ENCODE measurements around the gene GNB1.

Gene GNB1

GRCh38 chr1:1833456-1833855, 57.4 kb downstream of the GNB1 start:
- no peaks in the 10 kb centered on the region for H3K9me3 ChIP-seq (ENCODE audit: severe bottlenecking)
- peaks cover 6% of the 10 kb centered on the region for H3K4me1 ChIP-seq (ENCODE audit: insufficient read depth, poor library complexity, severe bottlenecking)
- H3K36me3 ChIP-seq (ENCODE audit: low read depth), result peaks cover 67% of the 10 kb centered on the region
- TF ChIP-seq CTCF (IDR thresholded peaks at IDR 0.05; ENCODE audit: poor library complexity, severe bottlenecking), result no peak
- DNase-seq (ENCODE audit: low spot score), result no peak
- H3K27ac ChIP-seq (ENCODE audit: poor library complexity, severe bottlenecking), result no peak overlapping the region
- H3K4me3 ChIP-seq (ENCODE audit: severe bottlenecking), result no peak overlapping the region
- no peaks in the 10 kb centered on the region for H3K27me3 ChIP-seq (ENCODE audit: insufficient read depth, poor library complexity, severe bottlenecking)
- ATAC-seq (ENCODE audit: low read depth), result no peak

GRCh38 chr1:1832820-1833219, 58.1 kb downstream of the GNB1 start:
- no peak for ATAC-seq (ENCODE audit: low read depth)

GRCh38 chr1:1832166-1832565, 58.7 kb downstream of the GNB1 start:
- Histone ChIP-seq H3K9me3 (ENCODE audit: severe bottlenecking) (no peaks in the 10 kb centered on the region), H3K27ac (ENCODE audit: poor library complexity, severe bottlenecking) (no peak overlapping the region), H3K4me1 (ENCODE audit: insufficient read depth, poor library complexity, severe bottlenecking) (peaks cover 8% of the 10 kb centered on the region), H3K36me3 (ENCODE audit: low read depth) (peaks cover 69% of the 10 kb centered on the region), H3K27me3 (ENCODE audit: insufficient read depth, poor library complexity, severe bottlenecking) (no peaks in the 10 kb centered on the region), H3K4me3 (ENCODE audit: severe bottlenecking) (no peak overlapping the region)
- no peak for DNase-seq (ENCODE audit: low spot score)
- TF ChIP-seq CTCF (IDR thresholded peaks at IDR 0.05; ENCODE audit: poor library complexity, severe bottlenecking), result no peak
- ATAC-seq (ENCODE audit: low read depth), result no peak

More at GRCh38 chr1:1832820-1833219, 58.1 kb downstream of the GNB1 start:
- H3K9me3 ChIP-seq (ENCODE audit: severe bottlenecking), result no peaks in the 10 kb centered on the region
- no peak for TF ChIP-seq CTCF (IDR thresholded peaks at IDR 0.05; ENCODE audit: poor library complexity, severe bottlenecking)
- H3K4me3 ChIP-seq (ENCODE audit: severe bottlenecking), result no peak overlapping the region
- no peak overlapping the region for H3K27ac ChIP-seq (ENCODE audit: poor library complexity, severe bottlenecking)
- no peaks in the 10 kb centered on the region for H3K27me3 ChIP-seq (ENCODE audit: insufficient read depth, poor library complexity, severe bottlenecking)
- no peak for DNase-seq (ENCODE audit: low spot score)
- peaks cover 6% of the 10 kb centered on the region for H3K4me1 ChIP-seq (ENCODE audit: insufficient read depth, poor library complexity, severe bottlenecking)
- H3K36me3 ChIP-seq (ENCODE audit: low read depth), result peaks cover 69% of the 10 kb centered on the region

- Histone ChIP-seq H3K4me1 (ENCODE audit: insufficient read depth, poor library complexity, severe bottlenecking) (peaks cover 3% of the 10 kb centered on the region), H3K27me3 (ENCODE audit: insufficient read depth, poor library complexity, severe bottlenecking) (no peaks in the 10 kb centered on the region), H3K4me3 (ENCODE audit: severe bottlenecking) (no peak overlapping the region), H3K27ac (ENCODE audit: poor library complexity, severe bottlenecking) (no peak overlapping the region), H3K9me3 (ENCODE audit: severe bottlenecking) (no peaks in the 10 kb centered on the region), H3K36me3 (ENCODE audit: low read depth) (peaks cover 74% of the 10 kb centered on the region)
- ATAC-seq (ENCODE audit: low read depth) (no peak), DNase-seq (ENCODE audit: low spot score) (no peak)
- no peak for TF ChIP-seq CTCF (IDR thresholded peaks at IDR 0.05; ENCODE audit: poor library complexity, severe bottlenecking)
These were observed 63.6 kb downstream of the GNB1 start for GRCh38 chr1:1827089-1827848.

All from RWPE2 (cell line).